ENCODE data around the gene ALDH3B1.

The ALDH3B1 gene

DNA sequence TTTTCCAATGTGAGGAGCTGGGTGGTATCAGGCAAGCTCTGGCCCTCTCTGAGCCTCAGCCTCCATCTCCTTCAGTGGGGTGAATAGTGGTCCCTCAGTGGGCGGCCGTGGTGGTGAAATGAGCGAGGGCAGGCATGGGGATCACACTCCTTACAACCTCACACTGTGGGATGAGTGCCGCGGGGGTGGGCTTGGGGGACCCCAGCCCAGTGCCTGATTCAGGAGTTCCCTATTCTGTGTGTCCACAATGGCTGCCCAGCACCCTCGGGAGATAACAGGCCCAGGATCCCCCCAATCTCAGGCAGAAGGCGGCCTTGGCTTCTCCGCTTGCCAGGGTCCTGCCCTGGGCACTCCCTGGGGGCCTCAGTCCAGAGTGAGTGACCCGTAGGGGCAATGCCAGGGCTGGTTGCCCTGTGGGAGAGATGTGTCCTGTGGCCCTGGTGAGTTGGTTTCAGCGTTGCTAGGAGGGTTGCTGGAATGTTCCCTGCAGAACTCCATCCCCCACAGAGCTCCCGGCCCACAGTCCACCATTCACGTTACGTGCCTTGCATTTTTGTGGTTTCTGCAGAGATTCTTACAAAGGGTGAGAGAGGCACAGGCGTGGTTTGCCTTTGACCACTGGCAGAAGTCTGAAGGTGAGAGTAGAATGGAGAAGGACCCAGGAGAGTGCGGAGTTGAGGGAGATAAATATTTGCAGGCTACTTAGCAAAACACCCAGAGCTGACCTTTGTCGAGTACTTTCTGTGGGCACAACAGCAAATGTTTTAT, 2.9 kb downstream of the ALDH3B1 start:
- no peak for DNase-seq (ENCODE audit: low read depth, low spot score)

- DNase-seq (ENCODE audit: low read depth, low spot score), result no peak
Measured at GRCh38 chr11:68013611-68014156, 3.6 kb downstream of the ALDH3B1 start.

- no peak for DNase-seq (ENCODE audit: low read depth, low spot score)
Measured at GRCh38 chr11:68014157-68014946, 4.2 kb downstream of the ALDH3B1 start.

DNA sequence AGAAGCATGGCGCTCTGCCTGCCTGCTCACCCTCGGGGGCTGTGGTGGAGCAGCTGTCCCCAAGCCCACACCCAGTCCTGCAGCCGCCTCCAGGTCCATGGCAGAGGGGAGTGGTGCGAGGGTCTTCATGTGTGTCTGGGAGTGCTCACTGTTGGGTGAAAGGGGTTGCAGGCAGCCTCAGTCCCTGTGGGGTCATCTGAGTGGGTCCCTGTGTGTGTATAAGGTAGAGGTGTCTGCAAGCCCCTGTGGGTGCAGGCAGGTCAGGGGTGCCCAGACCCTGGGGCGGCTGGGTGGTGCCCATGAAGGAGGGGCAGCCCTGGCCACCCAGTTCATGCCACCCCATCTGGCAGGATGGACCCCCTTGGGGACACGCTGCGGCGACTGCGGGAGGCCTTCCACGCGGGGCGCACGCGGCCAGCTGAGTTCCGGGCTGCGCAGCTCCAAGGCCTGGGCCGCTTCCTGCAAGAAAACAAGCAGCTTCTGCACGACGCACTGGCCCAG, 4.9 kb downstream of the ALDH3B1 start:
- DNase-seq (ENCODE audit: low read depth, low spot score), result no peak

- DNase-seq (ENCODE audit: low read depth, low spot score), result no peak
Measured at GRCh38 chr11:68015467-68015866, 5.3 kb downstream of the ALDH3B1 start.

GRCh38 chr11:68016161-68016903, 6.2 kb downstream of the ALDH3B1 start:
- no peak for DNase-seq (ENCODE audit: low read depth, low spot score)

- no peak for DNase-seq (ENCODE audit: low read depth, low spot score)
Measured at GRCh38 chr11:68016904-68017817, 7.0 kb downstream of the ALDH3B1 start.

- DNase-seq (ENCODE audit: low read depth, low spot score), result no peak
Measured at GRCh38 chr11:68017980-68018729, 8.0 kb downstream of the ALDH3B1 start.

- DNase-seq (ENCODE audit: low read depth, low spot score), result no peak
Measured at GRCh38 chr11:68018730-68019190, 8.6 kb downstream of the ALDH3B1 start.

DNA sequence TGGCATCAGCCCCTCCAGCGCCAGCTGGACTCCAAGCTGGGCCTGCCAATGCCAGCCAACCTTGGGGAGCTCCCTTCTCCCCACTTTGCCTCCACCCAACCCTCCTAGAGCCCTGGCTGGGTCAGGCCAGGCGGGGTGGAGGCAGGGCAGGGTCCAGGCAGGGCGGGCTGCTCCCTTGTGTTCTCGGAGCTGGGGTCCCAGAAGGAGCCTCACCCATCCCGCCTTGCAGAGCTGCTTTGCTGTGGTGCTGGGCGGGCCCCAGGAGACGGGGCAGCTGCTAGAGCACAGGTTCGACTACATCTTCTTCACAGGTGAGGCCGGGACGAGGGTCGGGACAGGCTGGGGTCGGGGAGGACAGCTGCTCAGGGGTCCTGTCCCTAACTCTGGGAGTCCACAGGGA, 9.4 kb downstream of the ALDH3B1 start:
- DNase-seq (ENCODE audit: low read depth, low spot score), result no peak

GRCh38 chr11:68020575-68020974, 10.4 kb downstream of the ALDH3B1 start:
- DNase-seq (ENCODE audit: low read depth, low spot score), result no peak

- no peak for DNase-seq (ENCODE audit: low read depth, low spot score)
Measured at GRCh38 chr11:68021167-68021787, 11.2 kb downstream of the ALDH3B1 start.

GRCh38 chr11:68022531-68022930, 12.4 kb downstream of the ALDH3B1 start:
- DNase-seq (ENCODE audit: low read depth, low spot score), result no peak

GRCh38 chr11:68024508-68024907, 14.4 kb downstream of the ALDH3B1 start:
- DNase-seq (ENCODE audit: low read depth, low spot score), result no peak

GRCh38 chr11:68025047-68025446, 14.9 kb downstream of the ALDH3B1 start:
- no peak for DNase-seq (ENCODE audit: low read depth, low spot score)

GRCh38 chr11:68026391-68027105, 16.4 kb downstream of the ALDH3B1 start:
- DNase-seq (ENCODE audit: low read depth, low spot score), result no peak

DNA sequence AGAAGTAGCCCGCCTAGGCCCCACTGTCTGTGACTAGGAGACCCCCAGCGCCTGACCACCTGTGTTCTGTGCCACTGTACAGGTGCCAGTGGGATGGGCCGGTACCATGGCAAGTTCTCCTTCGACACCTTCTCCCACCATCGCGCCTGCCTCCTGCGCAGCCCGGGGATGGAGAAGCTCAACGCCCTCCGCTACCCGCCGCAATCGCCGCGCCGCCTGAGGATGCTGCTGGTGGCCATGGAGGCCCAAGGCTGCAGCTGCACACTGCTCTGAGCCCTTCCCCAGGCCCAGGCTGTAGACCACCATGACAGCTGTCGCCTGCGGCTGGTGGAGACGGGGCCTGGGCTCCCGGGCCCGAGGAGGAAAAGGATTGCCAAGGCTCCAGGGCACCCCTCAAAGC, 17.5 kb downstream of the ALDH3B1 start:
- DNase-seq (ENCODE audit: low read depth, low spot score), result no peak

- DNase-seq (ENCODE audit: low read depth, low spot score), result no peak
Measured at GRCh38 chr11:68028802-68029545, 18.8 kb downstream of the ALDH3B1 start.

All from activated CD4-positive, CD25-positive, alpha-beta regulatory T cell treated with anti-CD3 and anti-CD28 coated beads, Interleukin-2, amount 50 U/mL, for 16 hours (primary cell).